ENCODE data around the gene TAF11.

DNA sequence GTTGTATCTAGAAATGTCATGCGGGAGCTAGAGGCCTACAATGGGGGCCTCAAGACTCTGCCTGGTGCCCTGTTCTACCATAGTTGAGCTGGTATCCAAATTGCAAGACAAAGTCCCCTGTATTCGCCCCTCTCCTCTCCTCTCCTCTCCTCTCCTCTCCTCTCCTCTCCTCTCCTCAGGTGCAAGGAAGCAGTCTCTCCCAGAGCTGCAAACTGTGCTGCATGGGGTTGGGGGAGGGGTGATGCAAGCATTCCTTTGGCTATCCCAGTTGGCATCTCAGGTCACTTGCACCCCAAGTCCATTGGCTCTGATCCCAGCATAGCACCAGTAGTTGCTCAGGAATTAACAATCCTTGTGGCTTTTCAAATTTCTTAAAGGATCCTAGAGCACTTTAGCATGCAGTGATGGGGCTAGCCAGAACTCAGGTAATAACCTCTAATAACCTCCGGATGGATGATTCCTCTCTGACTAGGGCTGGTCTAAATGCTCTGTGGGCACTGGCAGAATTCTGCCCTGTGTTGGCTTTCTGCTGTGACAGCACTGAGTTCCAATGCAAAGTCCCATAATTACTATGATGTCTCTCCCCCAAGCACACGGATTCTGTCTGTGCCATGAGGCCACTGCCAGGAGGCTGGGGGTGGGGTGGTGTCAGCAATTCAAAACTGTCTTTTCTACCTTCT is 35.3 kb downstream of the TAF11 start:
- TF ChIP-seq PPARA (CRISPR knock-in tag; IDR thresholded peaks at IDR 0.05; ENCODE audit: borderline replicate concordance) (no peak), ZFP3 (CRISPR knock-in tag; IDR thresholded peaks at IDR 0.05) (no peak), GLIS3 (CRISPR knock-in tag; IDR thresholded peaks at IDR 0.05) (no peak), CSDC2 (CRISPR knock-in tag; IDR thresholded peaks at IDR 0.05) (no peak), OSR1 (CRISPR knock-in tag; IDR thresholded peaks at IDR 0.05) (no peak), BACH2 (CRISPR knock-in tag; IDR thresholded peaks at IDR 0.05; ENCODE audit: borderline replicate concordance) (no peak), ZNF70 (CRISPR knock-in tag; IDR thresholded peaks at IDR 0.05) (no peak), ZFP30 (CRISPR knock-in tag; IDR thresholded peaks at IDR 0.05) (no peak), ZC3H10 (CRISPR knock-in tag; IDR thresholded peaks at IDR 0.05) (no peak)
- TF ChIP-seq, protein P1, sequence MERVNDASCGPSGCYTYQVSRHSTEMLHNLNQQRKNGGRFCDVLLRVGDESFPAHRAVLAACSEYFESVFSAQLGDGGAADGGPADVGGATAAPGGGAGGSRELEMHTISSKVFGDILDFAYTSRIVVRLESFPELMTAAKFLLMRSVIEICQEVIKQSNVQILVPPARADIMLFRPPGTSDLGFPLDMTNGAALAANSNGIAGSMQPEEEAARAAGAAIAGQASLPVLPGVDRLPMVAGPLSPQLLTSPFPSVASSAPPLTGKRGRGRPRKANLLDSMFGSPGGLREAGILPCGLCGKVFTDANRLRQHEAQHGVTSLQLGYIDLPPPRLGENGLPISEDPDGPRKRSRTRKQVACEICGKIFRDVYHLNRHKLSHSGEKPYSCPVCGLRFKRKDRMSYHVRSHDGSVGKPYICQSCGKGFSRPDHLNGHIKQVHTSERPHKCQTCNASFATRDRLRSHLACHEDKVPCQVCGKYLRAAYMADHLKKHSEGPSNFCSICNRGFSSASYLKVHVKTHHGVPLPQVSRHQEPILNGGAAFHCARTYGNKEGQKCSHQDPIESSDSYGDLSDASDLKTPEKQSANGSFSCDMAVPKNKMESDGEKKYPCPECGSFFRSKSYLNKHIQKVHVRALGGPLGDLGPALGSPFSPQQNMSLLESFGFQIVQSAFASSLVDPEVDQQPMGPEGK (CRISPR knock-in tag; IDR thresholded peaks at IDR 0.05; ENCODE audit: borderline replicate concordance), result no peak
- TF ChIP-seq, protein P2, sequence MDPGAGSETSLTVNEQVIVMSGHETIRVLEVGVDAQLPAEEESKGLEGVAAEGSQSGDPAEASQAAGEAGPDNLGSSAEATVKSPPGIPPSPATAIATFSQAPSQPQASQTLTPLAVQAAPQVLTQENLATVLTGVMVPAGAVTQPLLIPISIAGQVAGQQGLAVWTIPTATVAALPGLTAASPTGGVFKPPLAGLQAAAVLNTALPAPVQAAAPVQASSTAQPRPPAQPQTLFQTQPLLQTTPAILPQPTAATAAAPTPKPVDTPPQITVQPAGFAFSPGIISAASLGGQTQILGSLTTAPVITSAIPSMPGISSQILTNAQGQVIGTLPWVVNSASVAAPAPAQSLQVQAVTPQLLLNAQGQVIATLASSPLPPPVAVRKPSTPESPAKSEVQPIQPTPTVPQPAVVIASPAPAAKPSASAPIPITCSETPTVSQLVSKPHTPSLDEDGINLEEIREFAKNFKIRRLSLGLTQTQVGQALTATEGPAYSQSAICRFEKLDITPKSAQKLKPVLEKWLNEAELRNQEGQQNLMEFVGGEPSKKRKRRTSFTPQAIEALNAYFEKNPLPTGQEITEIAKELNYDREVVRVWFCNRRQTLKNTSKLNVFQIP (CRISPR knock-in tag; IDR thresholded peaks at IDR 0.05; ENCODE audit: borderline replicate concordance, low read depth), result no peak
- TF ChIP-seq, protein P3, sequence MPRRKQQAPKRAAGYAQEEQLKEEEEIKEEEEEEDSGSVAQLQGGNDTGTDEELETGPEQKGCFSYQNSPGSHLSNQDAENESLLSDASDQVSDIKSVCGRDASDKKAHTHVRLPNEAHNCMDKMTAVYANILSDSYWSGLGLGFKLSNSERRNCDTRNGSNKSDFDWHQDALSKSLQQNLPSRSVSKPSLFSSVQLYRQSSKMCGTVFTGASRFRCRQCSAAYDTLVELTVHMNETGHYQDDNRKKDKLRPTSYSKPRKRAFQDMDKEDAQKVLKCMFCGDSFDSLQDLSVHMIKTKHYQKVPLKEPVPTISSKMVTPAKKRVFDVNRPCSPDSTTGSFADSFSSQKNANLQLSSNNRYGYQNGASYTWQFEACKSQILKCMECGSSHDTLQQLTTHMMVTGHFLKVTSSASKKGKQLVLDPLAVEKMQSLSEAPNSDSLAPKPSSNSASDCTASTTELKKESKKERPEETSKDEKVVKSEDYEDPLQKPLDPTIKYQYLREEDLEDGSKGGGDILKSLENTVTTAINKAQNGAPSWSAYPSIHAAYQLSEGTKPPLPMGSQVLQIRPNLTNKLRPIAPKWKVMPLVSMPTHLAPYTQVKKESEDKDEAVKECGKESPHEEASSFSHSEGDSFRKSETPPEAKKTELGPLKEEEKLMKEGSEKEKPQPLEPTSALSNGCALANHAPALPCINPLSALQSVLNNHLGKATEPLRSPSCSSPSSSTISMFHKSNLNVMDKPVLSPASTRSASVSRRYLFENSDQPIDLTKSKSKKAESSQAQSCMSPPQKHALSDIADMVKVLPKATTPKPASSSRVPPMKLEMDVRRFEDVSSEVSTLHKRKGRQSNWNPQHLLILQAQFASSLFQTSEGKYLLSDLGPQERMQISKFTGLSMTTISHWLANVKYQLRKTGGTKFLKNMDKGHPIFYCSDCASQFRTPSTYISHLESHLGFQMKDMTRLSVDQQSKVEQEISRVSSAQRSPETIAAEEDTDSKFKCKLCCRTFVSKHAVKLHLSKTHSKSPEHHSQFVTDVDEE (CRISPR knock-in tag; IDR thresholded peaks at IDR 0.05), result no peak

Data from SK-N-SH treated with all-trans-retinoic acid at 6 μM for 48 hours (cell line).